Measurements from ENCODE around the gene EXOG. TPM values are rescaled to one million over a fixed set of nuclear protein-coding genes. Genes with fewer than 3 reads are reported as not detected.

The EXOG gene
- total and polyA plus RNA-seq, 10 of the 15 experiments (the other 5 are each of a cell fraction or from before 2014, with no cell fraction given) = 7.8 to 20.9 (median 19.6) TPM

DNA sequence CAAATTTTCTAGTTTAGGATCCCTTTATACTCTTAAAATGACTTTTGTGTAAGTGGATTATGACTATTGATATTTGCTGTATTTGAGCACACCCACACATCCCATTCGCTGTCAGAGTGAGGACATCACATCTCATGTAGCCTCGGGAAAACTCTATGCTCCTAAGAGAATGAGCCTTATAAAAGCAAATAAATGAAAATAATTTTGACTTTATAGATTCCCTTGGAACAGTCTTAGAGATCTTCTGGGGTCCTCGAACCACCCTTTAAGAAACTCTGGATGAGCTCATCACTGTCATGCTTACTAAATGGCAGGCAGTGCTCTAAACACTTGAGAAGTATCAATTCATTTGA is 16.1 kb upstream of the EXOG start (continued):
- TF ChIP-seq, protein P1, sequence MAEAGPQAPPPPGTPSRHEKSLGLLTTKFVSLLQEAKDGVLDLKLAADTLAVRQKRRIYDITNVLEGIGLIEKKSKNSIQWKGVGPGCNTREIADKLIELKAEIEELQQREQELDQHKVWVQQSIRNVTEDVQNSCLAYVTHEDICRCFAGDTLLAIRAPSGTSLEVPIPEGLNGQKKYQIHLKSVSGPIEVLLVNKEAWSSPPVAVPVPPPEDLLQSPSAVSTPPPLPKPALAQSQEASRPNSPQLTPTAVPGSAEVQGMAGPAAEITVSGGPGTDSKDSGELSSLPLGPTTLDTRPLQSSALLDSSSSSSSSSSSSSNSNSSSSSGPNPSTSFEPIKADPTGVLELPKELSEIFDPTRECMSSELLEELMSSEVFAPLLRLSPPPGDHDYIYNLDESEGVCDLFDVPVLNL (IDR thresholded peaks at IDR 0.05; ENCODE audit: low read depth, low read length) = no peak
- no peak for TF ChIP-seq FOS (IDR thresholded peaks at IDR 0.05; ENCODE audit: borderline replicate concordance, extremely low read depth, insufficient read length)
- TF ChIP-seq SMARCA5 (IDR thresholded peaks at IDR 0.05) = no peak
- TF ChIP-seq CHD2 (IDR thresholded peaks at IDR 0.05; ENCODE audit: borderline replicate concordance, low read depth, low read length) = no peak
- no peak for TF ChIP-seq CHD4 (IDR thresholded peaks at IDR 0.05)
- no peak for TF ChIP-seq RBBP5 (conservative IDR thresholded peaks at IDR 0.05)
- TF ChIP-seq, protein P2, sequence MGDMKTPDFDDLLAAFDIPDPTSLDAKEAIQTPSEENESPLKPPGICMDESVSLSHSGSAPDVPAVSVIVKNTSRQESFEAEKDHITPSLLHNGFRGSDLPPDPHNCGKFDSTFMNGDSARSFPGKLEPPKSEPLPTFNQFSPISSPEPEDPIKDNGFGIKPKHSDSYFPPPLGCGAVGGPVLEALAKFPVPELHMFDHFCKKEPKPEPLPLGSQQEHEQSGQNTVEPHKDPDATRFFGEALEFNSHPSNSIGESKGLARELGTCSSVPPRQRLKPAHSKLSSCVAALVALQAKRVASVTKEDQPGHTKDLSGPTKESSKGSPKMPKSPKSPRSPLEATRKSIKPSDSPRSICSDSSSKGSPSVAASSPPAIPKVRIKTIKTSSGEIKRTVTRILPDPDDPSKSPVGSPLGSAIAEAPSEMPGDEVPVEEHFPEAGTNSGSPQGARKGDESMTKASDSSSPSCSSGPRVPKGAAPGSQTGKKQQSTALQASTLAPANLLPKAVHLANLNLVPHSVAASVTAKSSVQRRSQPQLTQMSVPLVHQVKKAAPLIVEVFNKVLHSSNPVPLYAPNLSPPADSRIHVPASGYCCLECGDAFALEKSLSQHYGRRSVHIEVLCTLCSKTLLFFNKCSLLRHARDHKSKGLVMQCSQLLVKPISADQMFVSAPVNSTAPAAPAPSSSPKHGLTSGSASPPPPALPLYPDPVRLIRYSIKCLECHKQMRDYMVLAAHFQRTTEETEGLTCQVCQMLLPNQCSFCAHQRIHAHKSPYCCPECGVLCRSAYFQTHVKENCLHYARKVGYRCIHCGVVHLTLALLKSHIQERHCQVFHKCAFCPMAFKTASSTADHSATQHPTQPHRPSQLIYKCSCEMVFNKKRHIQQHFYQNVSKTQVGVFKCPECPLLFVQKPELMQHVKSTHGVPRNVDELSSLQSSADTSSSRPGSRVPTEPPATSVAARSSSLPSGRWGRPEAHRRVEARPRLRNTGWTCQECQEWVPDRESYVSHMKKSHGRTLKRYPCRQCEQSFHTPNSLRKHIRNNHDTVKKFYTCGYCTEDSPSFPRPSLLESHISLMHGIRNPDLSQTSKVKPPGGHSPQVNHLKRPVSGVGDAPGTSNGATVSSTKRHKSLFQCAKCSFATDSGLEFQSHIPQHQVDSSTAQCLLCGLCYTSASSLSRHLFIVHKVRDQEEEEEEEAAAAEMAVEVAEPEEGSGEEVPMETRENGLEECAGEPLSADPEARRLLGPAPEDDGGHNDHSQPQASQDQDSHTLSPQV (IDR thresholded peaks at IDR 0.05) = no peak
- TF ChIP-seq MTA2 (IDR thresholded peaks at IDR 0.05; ENCODE audit: low read depth) = no peak
- TF ChIP-seq JUND (IDR thresholded peaks at IDR 0.05; ENCODE audit: low read depth, low read length) = no peak
- no peak for TF ChIP-seq PML (IDR thresholded peaks at IDR 0.05; ENCODE audit: low read length)
- TF ChIP-seq DPF2 (IDR thresholded peaks at IDR 0.05) = no peak
- TF ChIP-seq JUNB (IDR thresholded peaks at IDR 0.05) = no peak
